HG03354 (cell line): ENCODE results near the gene PGBD1.
"Not testable (repeated sequence)": the region's sequence is repeated elsewhere in the genome, so short reads cannot be mapped to it uniquely, and the experiment has no call there.

ENCODE experiments used
- ATAC-seq: cut with Tn5 transposase; IDR thresholded peaks from one replicate; pipeline ENCODE4 v1.9.1; 2021; ENCODE audit warnings: mild to moderate bottlenecking; ENCODE audit not compliant: unreplicated experiment, poor library complexity, severe bottlenecking

The PGBD1 gene

DNA sequence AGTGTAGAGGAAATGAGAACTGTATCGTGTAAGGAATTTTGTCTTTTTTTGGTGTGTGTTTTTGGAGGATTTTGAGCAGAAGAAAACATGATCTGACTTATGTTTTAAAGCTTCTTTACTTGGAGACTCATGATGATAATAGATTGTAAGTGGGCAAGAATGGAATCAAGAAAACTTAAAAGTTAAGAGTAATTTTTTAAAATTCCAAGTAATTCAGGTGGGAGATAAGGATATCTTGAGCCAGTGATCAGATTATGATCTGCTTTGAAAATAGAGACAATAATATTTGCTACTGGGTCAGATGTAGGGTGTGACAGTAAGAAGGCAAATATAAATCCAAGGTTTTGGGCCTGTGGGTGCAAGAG, 13.7 kb upstream of the PGBD1 start:
- peak; percentile 5 for ATAC-seq

DNA sequence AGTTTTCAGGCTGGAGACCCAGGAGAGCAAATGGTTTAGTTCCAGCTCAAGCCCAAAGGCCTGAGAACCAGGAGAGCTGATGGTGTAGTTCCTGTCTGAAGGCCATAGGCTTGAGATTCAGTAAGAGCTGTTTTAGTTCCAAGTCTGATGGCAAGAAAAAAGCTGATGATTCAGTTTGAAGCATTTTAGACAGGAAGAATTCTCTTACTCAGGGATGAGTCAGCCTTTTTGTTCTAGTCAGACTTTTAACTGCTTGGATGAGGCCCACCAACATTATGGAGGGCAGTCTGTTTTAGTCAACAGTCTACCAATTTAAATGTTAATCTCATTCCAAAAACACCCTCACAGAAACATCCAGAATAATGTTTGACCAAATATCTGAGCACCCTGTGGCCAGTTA, 11.9 kb upstream of the PGBD1 start:
- ATAC-seq: no peak

DNA sequence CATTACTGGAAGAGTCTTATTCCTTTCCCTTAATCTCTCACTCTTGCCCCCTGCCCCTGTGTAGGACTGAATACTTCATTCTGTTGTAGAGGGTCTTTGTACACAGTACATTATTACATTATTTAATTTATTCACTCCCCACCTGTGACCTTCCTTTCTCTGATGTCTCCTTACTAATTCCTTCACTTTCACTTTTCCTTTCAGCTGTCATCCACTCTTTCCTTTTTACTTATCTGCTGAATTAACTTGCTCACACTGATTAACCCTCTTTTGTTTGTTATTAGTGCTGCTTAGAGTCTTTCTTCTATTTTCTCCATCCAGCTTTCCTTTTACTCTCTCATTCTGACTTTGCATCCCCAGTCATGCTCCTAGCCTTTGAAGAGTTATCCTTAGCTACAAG, 6.5 kb upstream of the PGBD1 start:
- no peak for ATAC-seq

DNA sequence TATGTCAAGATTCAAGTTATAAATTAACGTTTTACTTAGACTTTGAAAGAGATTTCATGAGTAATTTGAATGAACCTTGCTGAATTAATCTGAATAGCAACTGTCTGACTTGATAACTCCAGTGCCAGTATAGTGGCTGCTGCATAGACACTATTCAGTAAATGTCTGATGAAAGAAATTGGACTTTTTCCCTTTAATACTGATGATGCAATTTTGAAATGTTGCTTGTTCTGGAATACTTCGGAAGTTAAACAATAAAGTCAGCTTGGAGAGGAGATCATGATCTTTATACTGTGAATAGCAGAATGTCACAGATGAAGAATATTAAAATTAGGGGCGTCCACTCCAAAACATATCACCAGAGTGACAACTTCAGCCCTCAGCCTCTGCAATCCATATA, 3.6 kb upstream of the PGBD1 start:
- ATAC-seq: no peak

DNA sequence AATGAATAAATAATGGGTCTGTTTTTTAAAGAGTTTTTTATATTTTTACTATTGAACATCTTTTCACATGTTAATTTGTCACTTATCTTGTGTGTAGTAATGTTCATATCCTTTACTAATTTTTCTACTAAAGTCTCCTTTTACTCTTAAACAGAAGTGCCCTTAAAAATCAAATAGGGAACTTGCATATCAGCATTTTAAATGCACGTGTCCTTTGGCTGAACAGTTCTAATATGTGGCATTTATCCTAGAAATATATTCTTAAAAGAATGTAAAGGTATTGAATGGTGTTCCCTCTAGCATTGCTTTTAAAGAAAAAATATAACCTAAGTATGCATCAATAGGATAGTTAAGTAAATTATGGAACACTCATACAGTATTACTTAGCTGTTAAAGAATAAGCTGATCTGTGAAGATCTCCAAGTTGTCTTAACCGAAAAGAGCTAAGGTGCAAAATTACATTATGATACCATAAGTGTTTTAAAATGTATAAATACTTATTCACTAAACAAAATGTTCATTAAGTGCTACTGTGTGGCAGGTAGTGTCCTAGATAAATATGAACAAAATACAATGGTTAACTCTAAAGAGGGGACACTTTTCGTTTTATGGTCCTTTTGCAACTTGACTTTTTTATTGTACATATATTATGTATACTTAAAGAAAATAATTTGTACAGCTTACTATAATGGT, 631 bp upstream of the PGBD1 start:
- no peak for ATAC-seq

DNA sequence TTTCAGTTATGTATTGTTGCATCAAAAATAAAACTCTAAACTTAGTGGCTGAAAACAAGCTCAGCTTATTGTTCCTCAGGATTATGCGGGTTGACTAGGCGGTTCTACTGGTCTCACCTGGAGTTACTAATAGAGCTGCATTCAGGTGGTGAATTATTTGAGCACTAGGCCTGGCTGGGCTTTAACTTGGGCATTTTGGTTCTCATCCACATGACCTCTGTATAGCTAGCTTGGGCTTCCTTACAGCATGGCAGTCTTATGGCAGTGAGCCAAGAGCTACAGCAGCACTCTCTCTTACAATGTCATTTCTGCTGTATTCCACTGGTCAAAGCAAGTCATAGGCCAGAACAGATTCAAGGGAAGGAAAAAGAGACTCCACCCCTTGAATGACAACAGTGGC, 1.6 kb downstream of the PGBD1 start:
- ATAC-seq: no peak

DNA sequence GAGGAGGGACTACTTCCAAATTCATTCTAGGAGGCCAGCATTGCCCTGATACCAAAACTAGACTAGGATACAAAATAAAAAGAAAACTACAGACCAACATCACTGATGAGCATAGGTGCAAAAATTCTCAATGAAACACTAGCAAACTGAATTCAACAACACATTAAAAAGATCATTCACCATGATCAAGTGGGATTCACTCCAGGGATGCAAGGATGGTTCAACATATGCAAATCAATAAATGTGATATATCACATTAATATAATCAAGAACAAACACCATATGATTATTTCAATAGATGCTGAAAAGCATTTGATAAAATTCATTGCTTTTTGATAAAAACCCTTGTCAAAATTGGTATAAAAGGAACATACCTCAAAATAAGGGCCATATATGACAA, 10.2 kb downstream of the PGBD1 start:
- ATAC-seq: no peak

DNA sequence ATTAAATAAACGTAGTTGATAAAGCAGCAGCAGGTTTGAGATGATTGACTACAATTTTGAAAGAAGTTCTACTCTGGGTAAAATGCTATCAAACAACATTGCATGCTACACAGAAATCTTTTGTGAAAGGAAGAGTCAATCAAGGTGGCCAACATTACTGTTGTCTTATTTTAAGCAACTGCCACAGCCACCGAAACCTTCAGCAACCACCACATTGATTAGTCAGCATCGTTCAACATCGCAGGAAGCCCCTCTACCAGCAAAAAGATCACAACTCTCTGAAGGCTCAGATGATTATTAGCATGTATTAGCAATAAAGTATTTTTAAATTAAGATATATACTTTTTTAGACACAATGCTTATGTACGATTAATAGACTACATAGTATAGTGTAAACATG, 14.0 kb downstream of the PGBD1 start:
- no peak for ATAC-seq

DNA sequence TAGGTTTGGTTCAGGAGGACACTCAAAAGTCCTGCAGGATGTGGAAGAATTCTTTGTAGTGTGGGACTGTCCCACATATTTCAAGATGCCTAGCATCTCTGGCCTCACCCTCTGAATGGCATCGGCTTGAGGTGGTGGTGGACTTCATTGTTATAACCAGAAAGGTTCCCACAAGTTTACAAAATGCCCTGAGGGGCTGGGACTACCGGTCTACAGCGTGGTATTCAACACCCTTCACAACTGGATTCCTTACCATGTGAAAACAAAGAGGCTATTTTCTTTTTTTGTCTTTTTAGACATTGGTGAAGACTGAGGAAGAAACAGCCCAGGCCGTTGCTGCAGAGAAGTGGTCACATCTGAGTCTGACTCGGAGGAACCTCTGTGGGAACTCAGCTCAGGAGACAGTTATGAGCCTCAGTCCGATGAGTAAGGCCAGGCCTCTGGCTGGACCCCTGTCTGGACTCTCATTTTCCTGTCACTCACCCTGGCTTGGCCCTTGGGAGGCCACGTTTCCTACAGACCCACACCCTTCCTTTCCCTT, 15.2 kb downstream of the PGBD1 start:
- ATAC-seq: no peak

DNA sequence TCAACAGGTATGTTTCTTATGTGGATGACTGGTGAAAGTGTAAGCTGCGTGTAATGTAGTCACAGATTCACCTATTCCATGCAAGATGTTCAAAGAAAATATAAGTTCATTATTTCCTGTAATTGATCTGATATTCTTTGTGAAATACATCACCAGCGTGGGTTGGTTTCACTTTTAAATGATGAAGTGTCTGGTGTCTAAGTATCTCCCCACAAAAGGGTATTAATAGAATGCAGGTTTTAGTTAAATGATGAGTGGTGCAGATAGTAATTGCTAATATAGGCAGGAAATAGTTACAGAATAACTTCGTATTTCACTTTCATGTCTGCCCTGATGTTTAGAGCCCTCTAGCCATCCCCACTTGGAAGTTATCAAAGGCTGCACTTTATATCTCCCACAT, 22.2 kb downstream of the PGBD1 start:
- peak; percentile 96 for ATAC-seq

DNA sequence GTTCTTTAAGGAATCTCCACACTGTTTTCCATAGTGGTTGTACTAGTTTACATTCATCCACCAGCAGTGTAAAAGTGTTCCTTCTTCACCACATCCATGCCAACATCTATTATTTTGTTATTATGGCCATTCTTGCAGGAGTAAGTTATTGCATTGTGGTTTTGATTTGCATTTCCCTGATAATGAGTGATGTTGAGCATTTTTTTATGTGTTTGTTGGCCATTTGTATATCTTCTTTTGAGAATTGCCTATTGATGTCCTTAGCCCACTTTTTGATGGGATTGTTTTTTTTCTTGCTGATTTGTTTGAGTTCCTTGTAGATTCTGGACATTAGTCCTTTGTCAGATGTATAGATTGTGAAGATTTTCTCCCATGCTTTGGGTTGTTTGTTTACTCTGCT, 25.0 kb downstream of the PGBD1 start:
- not testable (repeated sequence) for ATAC-seq

DNA sequence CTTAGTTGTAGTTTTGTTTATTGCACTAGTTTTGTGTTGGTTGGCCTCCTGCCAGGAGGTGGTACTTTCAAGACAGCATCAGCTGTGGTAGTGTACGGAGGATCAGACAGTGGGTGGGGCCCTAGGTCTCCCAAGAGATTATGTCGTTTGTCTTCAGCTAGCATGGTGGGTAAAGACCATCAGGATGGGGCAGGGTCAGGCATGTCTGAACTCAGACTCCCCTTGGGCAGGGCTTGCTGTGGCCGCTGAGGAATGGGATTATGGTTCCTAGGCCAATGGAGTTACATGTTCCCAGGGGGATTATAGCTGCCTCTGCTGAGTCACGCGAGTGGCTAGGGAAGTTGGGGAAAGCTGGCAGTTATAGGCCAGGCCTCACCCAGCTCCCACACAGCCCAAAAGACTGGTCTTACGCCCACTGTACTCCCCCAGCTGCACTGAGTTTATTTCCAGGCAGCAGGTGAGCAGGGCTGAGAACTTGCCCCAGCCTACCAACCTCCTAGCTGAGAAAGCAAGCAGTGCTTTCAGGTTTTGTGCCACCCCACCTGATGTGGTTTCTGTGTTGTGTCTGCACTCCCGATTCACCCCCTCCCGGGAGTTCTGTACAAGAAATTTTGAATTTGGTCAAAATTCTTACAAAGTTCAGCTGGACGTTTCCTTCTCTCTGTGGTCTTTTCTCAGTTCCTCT, 29.9 kb downstream of the PGBD1 start:
- ATAC-seq: no peak

DNA sequence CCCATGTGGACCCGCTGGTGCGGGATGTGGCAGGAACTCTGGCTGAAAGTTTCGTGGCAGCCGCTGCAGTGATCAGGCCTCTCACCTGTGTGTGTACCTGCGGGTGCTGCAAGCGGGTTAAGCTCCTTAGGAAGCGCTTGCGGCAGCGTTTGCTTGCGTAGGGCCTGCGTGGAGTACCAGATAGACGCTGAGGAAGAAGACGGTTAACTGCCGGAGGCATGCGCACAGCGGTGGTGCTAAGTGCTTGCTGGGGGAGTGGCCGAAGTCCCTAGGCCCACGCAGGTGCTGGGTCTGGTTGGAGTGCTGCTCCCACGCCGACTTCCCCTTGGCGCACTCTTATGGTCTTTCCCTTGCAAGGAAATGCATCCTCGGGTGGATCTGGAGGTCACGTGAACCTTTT, 31.6 kb downstream of the PGBD1 start:
- ATAC-seq: no peak

DNA sequence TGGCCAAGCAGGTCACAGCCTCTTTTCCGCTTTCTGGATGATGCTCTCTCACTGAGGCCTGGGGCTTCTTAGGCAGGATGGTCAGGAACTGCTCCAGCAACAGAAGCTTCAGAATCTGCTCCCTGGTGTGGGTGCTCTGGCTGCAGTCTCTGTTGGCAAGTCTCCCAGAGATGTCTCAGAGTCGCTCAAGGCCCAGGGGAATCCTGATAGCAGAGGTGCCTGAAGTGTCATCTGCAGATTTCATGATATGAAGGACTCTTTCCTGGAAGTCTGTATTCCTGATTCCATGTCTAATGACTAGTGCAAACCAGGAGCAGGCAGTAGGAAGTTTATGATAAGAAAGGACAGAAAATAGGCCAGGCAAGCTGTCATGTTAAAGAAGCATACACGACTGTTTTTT, 34.3 kb downstream of the PGBD1 start:
- ATAC-seq: no peak

DNA sequence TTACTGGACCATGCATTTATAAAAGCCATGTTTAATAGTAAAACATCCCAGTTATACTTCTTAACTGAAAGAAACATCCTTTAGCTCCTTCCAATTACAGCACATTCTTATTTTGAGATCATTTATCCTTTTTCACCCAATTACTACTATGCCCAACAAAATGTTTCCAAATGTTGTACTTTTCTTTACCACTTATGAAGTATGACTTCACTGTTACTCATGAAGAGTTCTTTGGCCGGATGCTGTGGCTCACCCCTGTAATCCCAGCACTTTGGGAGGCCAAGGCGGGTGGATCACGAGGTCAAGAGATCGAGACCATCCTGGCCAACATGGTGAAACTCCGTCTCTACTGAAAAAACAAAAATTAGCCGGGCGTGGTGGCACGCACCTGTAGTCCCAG, 36.5 kb downstream of the PGBD1 start:
- not testable (repeated sequence) for ATAC-seq

DNA sequence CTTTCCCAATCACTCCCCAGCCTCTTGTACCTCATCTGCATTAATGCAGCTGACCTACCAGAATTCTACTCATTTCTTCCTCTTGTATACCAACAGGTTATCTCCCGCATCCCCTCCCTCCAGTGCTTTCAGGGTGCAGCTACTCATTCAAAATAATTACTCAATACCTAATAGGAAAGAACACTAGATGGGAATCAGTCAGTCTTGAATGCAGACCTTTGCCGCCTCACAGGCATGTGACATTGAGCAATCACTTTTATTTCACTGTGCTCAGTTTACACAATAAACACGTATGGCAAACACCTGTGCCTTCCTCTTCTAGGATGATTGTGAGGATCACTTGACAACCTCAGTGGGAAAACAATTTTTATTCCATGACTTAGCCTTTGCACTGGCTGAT, 41.3 kb downstream of the PGBD1 start:
- ATAC-seq: no peak

DNA sequence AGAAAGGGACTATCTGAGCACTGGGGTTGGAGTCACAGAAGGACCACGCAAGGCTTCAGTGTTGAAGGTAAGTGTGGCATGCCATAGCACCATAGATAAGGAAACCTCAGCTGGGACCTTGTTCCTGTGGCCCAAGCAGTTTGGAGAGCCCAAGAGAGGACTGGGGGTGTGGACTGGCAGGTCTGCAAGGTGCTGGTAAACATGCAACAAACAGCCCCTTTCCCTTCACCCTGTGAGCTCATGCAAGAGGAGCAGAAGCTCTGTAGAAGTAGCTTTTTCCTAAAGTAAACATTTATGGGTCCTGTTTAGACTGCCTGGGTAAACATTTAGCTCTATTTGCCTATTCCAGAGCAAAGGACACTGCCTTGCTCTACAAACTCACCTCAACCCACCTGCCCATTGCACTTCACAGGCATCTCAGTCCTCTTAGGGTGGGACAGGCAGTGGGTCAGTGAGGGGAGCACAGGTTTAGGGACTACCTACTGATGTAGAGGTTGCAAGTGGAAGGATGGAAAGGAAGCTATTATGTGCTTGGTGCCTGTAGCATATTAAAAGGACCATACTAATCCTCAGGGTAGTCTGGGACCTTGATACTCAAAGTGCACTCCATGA, 42.5 kb downstream of the PGBD1 start:
- ATAC-seq: no peak

DNA sequence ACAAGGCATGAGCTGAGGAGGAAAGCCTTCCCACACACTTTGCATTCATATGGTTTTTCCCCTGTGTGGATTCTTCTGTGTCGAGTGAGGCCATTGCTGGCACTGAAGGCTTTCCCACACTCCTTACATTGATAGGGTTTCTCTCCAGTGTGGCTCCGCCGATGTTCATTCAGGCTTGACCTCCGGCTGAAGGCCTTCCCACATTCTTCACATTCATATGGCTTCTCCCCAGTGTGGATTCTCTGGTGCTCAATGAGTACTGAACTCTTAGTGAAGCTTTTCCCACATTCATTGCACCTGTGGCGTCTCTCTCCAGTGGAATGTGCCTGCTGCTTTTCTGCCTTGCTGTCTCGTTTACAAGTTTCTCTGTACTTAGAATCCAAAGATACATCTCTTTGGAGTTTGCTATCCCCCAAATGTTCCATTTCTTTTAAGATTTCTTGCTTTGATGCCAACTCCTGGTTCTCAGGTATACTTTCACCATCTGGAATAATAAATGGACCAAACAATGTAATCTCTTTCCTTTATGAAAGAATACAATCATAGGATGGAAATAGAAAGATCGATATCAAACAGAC, 45.1 kb downstream of the PGBD1 start:
- no peak for ATAC-seq

DNA sequence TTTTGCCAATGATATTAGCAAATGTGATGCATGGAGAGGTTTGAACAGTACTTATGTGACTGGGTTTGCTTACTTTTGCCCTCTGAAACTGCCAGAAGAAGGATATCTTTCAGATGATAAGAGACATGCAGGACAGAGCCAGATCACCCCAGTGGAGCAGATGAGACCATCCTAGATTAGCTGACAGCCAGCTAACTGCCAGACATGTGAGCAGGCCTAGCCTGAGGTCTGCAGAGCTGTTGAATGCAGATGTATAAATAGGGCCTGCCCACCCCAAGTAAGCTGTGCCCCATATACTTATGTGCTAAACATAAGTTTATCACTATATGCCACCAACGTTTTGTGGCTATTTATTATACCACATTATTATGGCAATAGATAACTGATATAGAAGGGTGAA, 48.7 kb downstream of the PGBD1 start:
- no peak for ATAC-seq

DNA sequence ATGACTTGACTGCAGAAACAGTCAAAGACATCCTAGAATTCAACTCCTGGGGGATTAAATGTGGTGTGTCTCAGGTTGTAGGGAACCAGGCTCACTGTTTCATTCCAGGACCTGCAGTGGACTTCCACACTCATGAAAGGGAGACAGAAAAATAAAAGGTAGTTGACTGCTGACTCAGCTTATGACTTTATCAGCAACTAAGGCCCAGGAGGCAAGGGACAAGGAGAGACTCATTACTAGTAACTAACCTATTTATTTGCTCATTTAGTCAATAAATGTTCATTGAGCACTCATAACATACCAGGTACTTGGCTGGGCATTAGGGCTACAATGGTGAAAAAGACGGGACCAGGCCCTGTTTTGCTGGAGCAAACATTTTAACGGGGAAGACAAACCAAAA, 51.7 kb downstream of the PGBD1 start:
- no peak for ATAC-seq

DNA sequence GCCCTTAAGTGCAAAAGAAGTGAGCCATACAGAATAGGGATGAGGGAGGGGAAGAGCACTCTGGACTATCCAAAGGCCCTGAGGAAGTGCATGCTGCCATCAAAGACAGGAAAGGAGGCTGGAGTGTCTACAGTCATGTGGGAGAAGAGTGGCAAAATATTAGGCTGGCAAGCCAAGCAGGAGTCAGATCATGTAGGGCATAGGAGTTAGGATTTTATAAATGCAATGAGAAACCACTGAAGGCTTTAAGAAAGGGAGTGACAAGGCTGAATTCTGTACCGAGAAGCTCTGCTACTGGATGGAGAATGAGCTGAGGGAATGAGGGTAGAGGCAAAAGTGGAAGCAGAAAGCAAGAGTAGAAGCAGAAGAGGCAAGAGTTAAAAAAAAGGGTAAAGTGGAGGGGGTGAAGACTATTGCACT, 52.2 kb downstream of the PGBD1 start:
- no peak for ATAC-seq
